ENCODE measurements around the gene U2AF2. TPM values are rescaled to one million over a fixed set of nuclear protein-coding genes. Genes with fewer than 3 reads are reported as not detected.

Gene U2AF2
- total RNA-seq, 2 experiments from 2014 or later = 211 to 264 TPM

DNA sequence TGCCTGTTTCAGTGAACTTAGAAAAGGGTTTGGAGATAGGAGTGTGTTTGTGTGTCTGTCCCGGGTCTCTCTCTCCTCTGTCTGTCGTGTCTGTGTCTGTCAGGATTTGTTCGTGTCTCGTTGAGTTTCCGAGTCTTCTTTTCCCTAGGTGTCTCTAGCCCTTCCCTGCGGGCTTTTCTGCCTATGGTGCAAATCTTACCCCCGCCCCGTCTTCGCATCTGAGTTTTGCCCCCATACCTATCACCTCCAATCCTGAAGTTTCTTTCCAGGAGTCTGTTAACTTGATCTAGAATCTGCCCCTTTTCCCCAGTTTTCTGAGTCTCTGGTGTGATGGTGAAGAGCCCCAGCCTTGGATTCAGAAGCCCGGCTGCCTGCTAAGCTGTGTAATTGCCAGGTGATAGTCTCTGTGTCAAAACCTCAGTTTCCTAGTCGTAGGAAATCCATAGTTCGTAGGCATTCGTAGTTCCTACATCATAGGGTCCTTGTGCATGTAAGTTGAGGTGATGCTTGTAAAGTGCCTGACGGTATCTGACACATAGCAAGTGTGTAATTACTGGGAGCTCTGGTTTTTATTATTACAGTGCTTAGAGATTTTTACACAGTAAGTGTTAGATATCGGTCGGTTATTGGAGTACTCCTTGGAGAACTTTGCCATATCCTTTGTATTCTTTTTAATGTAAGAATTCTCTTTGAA is 21.0 kb downstream of the U2AF2 start:
- intact Hi-C loops (cut with micrococcal nuclease; ENCODE audit: unreplicated experiment) = loop anchor here (5.0 kb wide), 2 partner anchors 131 to 156 kb away; partner anchors contain the start of gene NLRP11
- Histone ChIP-seq H3K9me3 (ENCODE audit: low read length) (no peaks in the 10 kb centered on the region), H2AFZ (ENCODE audit: low read length) (no peak overlapping the region), H3K27ac (ENCODE audit: low read depth, low read length, poor library complexity, severe bottlenecking) (peak overlapping the region; percentile 97), H3K4me3 (ENCODE audit: low read depth, low read length, poor library complexity, severe bottlenecking) (peak overlapping the region; percentile 95), H3K4me1 (ENCODE audit: insufficient read depth, low read length, poor library complexity, severe bottlenecking) (peaks cover 57% of the 10 kb centered on the region), H4K20me1 (ENCODE audit: insufficient read depth, low read length) (no peaks in the 10 kb centered on the region; the same call in 1 of the 2 replicates), H3K36me3 (ENCODE audit: insufficient read depth, low read length) (peaks cover 86% of the 10 kb centered on the region), H3K9me2 (ENCODE audit: insufficient read depth, low read length) (no peaks in the 10 kb centered on the region), H3K4me2 (ENCODE audit: low read length) (peak overlapping the region; percentile 92), H3K79me2 (ENCODE audit: insufficient read depth, low read depth, low read length) (peaks cover 80% of the 10 kb centered on the region)
- BruUV-seq (replicated peaks) = no TSS peak
- DNase-seq (ENCODE audit: low spot score) = peak; percentile 28
- POLR2A ChIA-PET = no interaction called here
- CTCF ChIA-PET (ENCODE audit: unreplicated experiment) = no interaction called here
- TF ChIP-seq, protein P1, sequence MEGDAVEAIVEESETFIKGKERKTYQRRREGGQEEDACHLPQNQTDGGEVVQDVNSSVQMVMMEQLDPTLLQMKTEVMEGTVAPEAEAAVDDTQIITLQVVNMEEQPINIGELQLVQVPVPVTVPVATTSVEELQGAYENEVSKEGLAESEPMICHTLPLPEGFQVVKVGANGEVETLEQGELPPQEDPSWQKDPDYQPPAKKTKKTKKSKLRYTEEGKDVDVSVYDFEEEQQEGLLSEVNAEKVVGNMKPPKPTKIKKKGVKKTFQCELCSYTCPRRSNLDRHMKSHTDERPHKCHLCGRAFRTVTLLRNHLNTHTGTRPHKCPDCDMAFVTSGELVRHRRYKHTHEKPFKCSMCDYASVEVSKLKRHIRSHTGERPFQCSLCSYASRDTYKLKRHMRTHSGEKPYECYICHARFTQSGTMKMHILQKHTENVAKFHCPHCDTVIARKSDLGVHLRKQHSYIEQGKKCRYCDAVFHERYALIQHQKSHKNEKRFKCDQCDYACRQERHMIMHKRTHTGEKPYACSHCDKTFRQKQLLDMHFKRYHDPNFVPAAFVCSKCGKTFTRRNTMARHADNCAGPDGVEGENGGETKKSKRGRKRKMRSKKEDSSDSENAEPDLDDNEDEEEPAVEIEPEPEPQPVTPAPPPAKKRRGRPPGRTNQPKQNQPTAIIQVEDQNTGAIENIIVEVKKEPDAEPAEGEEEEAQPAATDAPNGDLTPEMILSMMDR (conservative IDR thresholded peaks at IDR 0.05; ENCODE audit: low read length) = no peak
- no peak for TF ChIP-seq EZH2phosphoT487 (IDR thresholded peaks at IDR 0.05; ENCODE audit: borderline replicate concordance, low read depth, low read length)

GRCh38 chr19:55676383-55676782 is 21.5 kb downstream of the U2AF2 start:
- ChIA-PET CTCF (ENCODE audit: unreplicated experiment) (no interaction called here), POLR2A (interaction anchor here (2.3 kb wide), 1 partner anchor 19 kb away, joined by 6 read pairs; no protein-coding TSS in a partner anchor)
- Histone ChIP-seq H3K36me3 (ENCODE audit: insufficient read depth, low read length) (peaks cover 86% of the 10 kb centered on the region), H3K4me3 (ENCODE audit: low read depth, low read length, poor library complexity, severe bottlenecking) (peak overlapping the region; percentile 95), H2AFZ (ENCODE audit: low read length) (no peak overlapping the region), H3K4me2 (ENCODE audit: low read length) (peak overlapping the region; percentile 92), H3K27ac (ENCODE audit: low read depth, low read length, poor library complexity, severe bottlenecking) (peak overlapping the region; percentile 97), H3K4me1 (ENCODE audit: insufficient read depth, low read length, poor library complexity, severe bottlenecking) (peaks cover 59% of the 10 kb centered on the region), H4K20me1 (ENCODE audit: insufficient read depth, low read length) (no peaks in the 10 kb centered on the region; the same call in 1 of the 2 replicates), H3K79me2 (ENCODE audit: insufficient read depth, low read depth, low read length) (peaks cover 80% of the 10 kb centered on the region), H3K9me2 (ENCODE audit: insufficient read depth, low read length) (no peaks in the 10 kb centered on the region), H3K9me3 (ENCODE audit: low read length) (no peaks in the 10 kb centered on the region)
- BruUV-seq (replicated peaks) = TSS peak; percentile 61
- peak; percentile 34 for DNase-seq (ENCODE audit: low spot score)
- no peak for TF ChIP-seq EZH2phosphoT487 (IDR thresholded peaks at IDR 0.05; ENCODE audit: borderline replicate concordance, low read depth, low read length)
- TF ChIP-seq, protein P1 (conservative IDR thresholded peaks at IDR 0.05; ENCODE audit: low read length) = peak; percentile 66
- intact Hi-C loops (cut with micrococcal nuclease; ENCODE audit: unreplicated experiment) = loop anchor here (5.0 kb wide), 2 partner anchors 131 to 156 kb away; partner anchors contain the start of gene NLRP11

Data from OCI-LY7 (cell line).